Measurements from ENCODE around the gene KRT84. TPM values are rescaled to one million over a fixed set of nuclear protein-coding genes. Genes with fewer than 3 reads are reported as not detected.

The KRT84 gene
- total RNA-seq, 1 donor from 2014 or later: not detected

DNA sequence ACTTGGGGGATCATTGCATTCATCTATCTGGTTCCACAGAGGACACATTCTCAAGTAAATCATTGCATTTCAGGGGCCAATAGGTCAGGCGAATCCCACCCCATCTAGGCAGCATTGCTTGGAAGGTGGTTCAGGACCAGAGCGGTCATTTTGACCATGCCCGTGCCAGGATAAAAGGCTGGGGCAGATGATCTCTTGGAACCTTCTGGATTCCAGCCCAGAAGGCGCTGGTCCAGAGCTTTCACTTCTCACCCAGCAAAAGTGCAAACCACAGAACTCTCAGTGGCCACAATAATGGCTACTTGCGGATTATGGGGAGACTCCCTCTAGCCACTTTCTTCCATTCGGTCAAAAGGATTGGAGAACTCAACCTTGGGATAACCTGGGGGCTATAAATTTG lies 17.6 kb downstream of the KRT84 start:
- Histone ChIP-seq H3K4me3 (no peak overlapping the region), H3K9me3 (ENCODE audit: low read depth) (no peaks in the 10 kb centered on the region), H2AFZ (replicated peaks) (no peak overlapping the region), H3K27ac (no peak overlapping the region), H3K4me2 (no peak overlapping the region), H3K27me3 (no peaks in the 10 kb centered on the region), H3K36me3 (no peaks in the 10 kb centered on the region), H3K79me2 (ENCODE audit: low read depth) (no peaks in the 10 kb centered on the region), H3K9ac (no peak overlapping the region), H3F3A (ENCODE audit: low read depth) (no peaks in the 10 kb centered on the region), H4K20me1 (ENCODE audit: low read depth) (no peaks in the 10 kb centered on the region), H3K4me1 (no peaks in the 10 kb centered on the region)
- no peak overlapping the region for H3K27ac Mint-ChIP-seq
- no peak for DNase-seq (ENCODE audit: low spot score)
- H3K4me1 Mint-ChIP-seq: peaks cover 15% of the 10 kb centered on the region
- TF ChIP-seq CTCF (IDR thresholded peaks at IDR 0.05) (no peak), EZH2 (IDR thresholded peaks at IDR 0.05) (no peak), EZH2phosphoT487 (IDR thresholded peaks at IDR 0.05) (no peak)
- H3K4me3 Mint-ChIP-seq: no peak overlapping the region
- H3K27me3 Mint-ChIP-seq (ENCODE audit: insufficient read depth, low read depth): peaks cover 17% of the 10 kb centered on the region
- H3K9me3 Mint-ChIP-seq: no peaks in the 10 kb centered on the region
- no peaks in the 10 kb centered on the region for H3K36me3 Mint-ChIP-seq

DNA sequence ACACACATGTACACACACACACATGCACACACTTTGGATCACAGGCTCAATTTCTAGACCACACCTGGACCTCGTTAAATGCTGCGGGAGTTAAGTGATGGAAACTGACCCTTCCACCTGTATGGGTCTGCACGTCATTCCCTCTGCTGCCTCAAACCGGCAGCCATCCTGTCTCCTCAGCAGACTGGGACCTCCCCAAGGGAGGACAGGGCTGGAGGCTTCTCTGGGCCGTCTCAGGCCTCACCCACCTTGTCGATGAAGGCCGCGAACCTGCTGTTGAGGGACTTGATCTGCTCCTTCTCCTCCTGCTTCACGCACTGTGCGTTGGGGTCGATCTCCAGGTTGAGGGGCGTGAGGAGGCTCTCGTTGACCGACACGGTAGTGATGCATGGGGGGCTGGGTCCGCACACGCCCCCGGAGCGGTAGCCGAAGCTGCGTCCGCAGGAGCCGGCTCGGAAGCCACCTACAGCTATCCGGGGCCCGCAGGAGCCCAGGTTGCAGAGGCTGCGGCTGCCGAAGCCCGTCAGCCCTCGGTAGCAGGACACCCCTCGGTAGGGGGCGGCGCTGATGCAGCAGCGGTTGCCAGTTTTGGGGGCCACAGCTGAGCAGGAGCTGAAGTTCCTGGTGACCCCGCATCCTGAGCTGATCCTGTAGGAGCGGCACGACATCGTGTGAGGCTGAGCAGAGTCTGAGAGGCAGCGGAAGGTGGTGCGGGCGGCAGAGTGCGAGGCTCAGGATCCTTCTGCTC lies 18.5 kb downstream of the KRT84 start, which contains the start of gene KRT85:
TSS of gene KRT85 (minus strand) at position 744 of the 748 bp plus-strand sequence. CDS start at position 668, 76 bp downstream.
- no peak within 1 kb of the TSS for H3K4me2 ChIP-seq

DNA sequence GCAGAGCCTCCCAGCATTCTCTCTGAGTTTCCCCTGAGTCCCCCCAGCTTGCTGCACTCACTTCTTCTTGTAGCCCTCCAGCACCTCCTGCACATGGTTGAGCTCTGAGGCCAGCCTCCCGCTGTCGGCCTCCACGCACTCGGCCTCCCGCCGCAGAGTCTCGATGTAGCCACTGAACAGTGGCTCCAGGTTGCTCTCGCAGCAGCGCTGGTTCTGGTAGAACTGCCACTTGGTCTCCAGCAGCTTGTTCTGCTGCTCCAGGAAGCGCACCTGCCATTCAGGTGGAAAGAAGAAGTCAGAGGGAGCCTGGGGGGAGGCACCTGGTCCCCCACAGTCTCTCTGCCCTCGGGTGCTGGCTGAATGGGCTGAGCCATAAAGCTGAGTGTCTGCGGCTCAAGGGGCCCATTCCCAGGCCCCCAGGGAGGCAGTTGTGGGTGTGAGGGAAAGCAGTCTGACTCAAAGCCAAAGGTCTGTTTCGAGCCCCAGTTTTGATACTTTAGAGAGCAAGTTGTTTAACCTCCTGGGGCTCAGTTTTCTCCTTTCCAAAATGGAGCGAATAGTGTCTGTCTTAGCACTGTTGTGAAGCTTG lies 20.5 kb downstream of the KRT84 start:
- no peaks in the 10 kb centered on the region for H3K9me3 ChIP-seq (ENCODE audit: low read depth)

More for the DNA sequence above, 18.5 kb downstream of the KRT84 start, which contains the start of gene KRT85:
- Histone ChIP-seq H3F3A (ENCODE audit: low read depth) (no peaks in the 10 kb centered on the region), H3K36me3 (no peaks in the 10 kb centered on the region), H3K4me1 (no peaks in the 10 kb centered on the region), H2AFZ (replicated peaks) (no peak within 1 kb of the TSS), H3K9me3 (ENCODE audit: low read depth) (no peaks in the 10 kb centered on the region), H4K20me1 (ENCODE audit: low read depth) (no peaks in the 10 kb centered on the region), H3K4me3 (no peak within 1 kb of the TSS), H3K9ac (no peak within 1 kb of the TSS), H3K79me2 (ENCODE audit: low read depth) (no peaks in the 10 kb centered on the region), H3K27me3 (no peaks in the 10 kb centered on the region), H3K27ac (no peak within 1 kb of the TSS)
- no peak for TF ChIP-seq EZH2phosphoT487 (IDR thresholded peaks at IDR 0.05)
- no peak for TF ChIP-seq EZH2 (IDR thresholded peaks at IDR 0.05)
- no peak for TF ChIP-seq CTCF (IDR thresholded peaks at IDR 0.05)
- Mint-ChIP-seq H3K4me3 (no peak within 1 kb of the TSS), H3K9me3 (no peaks in the 10 kb centered on the region), H3K27ac (peak within 1 kb of the TSS; percentile 39), H3K36me3 (no peaks in the 10 kb centered on the region), H3K4me1 (peaks cover 14% of the 10 kb centered on the region), H3K27me3 (ENCODE audit: insufficient read depth, low read depth) (peaks cover 17% of the 10 kb centered on the region)
- DNase-seq (ENCODE audit: low spot score): no peak

More for the DNA sequence above, 20.5 kb downstream of the KRT84 start:
- Mint-ChIP-seq H3K9me3 (no peaks in the 10 kb centered on the region), H3K27me3 (ENCODE audit: insufficient read depth, low read depth) (peaks cover 15% of the 10 kb centered on the region), H3K27ac (no peak overlapping the region), H3K4me3 (no peak overlapping the region), H3K36me3 (no peaks in the 10 kb centered on the region), H3K4me1 (peaks cover 3% of the 10 kb centered on the region)
- Histone ChIP-seq H2AFZ (replicated peaks) (no peak overlapping the region), H3K9ac (no peak overlapping the region), H3K36me3 (no peaks in the 10 kb centered on the region), H3K4me3 (no peak overlapping the region), H3K4me2 (no peak overlapping the region), H3K4me1 (no peaks in the 10 kb centered on the region), H3K27me3 (no peaks in the 10 kb centered on the region), H3F3A (ENCODE audit: low read depth) (no peaks in the 10 kb centered on the region), H3K79me2 (ENCODE audit: low read depth) (no peaks in the 10 kb centered on the region), H3K27ac (no peak overlapping the region), H4K20me1 (ENCODE audit: low read depth) (no peaks in the 10 kb centered on the region)
- DNase-seq (ENCODE audit: low spot score): no peak
- TF ChIP-seq CTCF (IDR thresholded peaks at IDR 0.05) (no peak), EZH2phosphoT487 (IDR thresholded peaks at IDR 0.05) (no peak), EZH2 (IDR thresholded peaks at IDR 0.05) (no peak)

Data from neural progenitor cell (in vitro differentiated cells).